Measurements from ENCODE around the gene SH3GL1.

GRCh38 chr19:4352701-4353121, 47.6 kb downstream of the SH3GL1 start:
- TF ChIP-seq POLR2A (IDR thresholded peaks at IDR 0.05) (no peak), CTCF (IDR thresholded peaks at IDR 0.05) (peak in 3 of 4 experiments; percentile 50 to 68 (median 67)), POLR2AphosphoS5 (IDR thresholded peaks at IDR 0.05) (no peak)

Measured in gastroesophageal sphincter (tissue), 3 donors.